Endodermal cell (in vitro differentiated cells): ENCODE data around the gene CBX8. TPM values are rescaled to one million over a fixed set of nuclear protein-coding genes. Genes with fewer than 3 reads are reported as not detected.

Source experiments
- DNase-seq: peaks from one replicate; pipeline ENCODE4 v3.0.0-alpha.2; 2017
- H3K27ac ChIP-seq: 2 replicates; pipeline ENCODE4 v1.5.1; 2013; ENCODE audit warnings: mild to moderate bottlenecking, low read depth, low read length, moderate library complexity
- H3K27me3 ChIP-seq: 2 replicates; pipeline ENCODE4 v1.6.1; 2013; ENCODE audit warnings: mild to moderate bottlenecking, low read length, moderate library complexity; ENCODE audit not compliant: insufficient read depth, control insufficient read depth, poor library complexity, severe bottlenecking
- H3K36me3 ChIP-seq: 2 replicates; pipeline ENCODE4 v1.7.0; 2013; ENCODE audit warnings: mild to moderate bottlenecking, low read length, moderate library complexity; ENCODE audit not compliant: control insufficient read depth, insufficient read depth
- H3K4me1 ChIP-seq: one replicate; pipeline ENCODE4 v1.7.0; 2013; ENCODE audit warnings: low read length; ENCODE audit not compliant: control insufficient read depth, insufficient read depth
- H3K4me3 ChIP-seq: 2 replicates; pipeline ENCODE4 v1.5.1; 2013; ENCODE audit warnings: mild to moderate bottlenecking, low read length, moderate library complexity
- H3K9ac ChIP-seq: 2 replicates; pipeline ENCODE4 v1.6.1; 2013; ENCODE audit warnings: mild to moderate bottlenecking, low read length, moderate library complexity; ENCODE audit not compliant: poor library complexity, severe bottlenecking; ENCODE audit errors: extremely low read depth
- H3K9me3 ChIP-seq: 2 replicates; pipeline ENCODE4 v1.6.1; 2013; ENCODE audit warnings: mild to moderate bottlenecking, low read length, moderate library complexity; ENCODE audit not compliant: control insufficient read depth
- H3K27ac Mint-ChIP-seq: 2 replicates; pipeline ENCODE4 v1.8.0; 2020; ENCODE audit warnings: mixed read lengths
- H3K27me3 Mint-ChIP-seq: 2 replicates; pipeline ENCODE4 v1.8.0; 2021; ENCODE audit warnings: mild to moderate bottlenecking, mixed read lengths; ENCODE audit not compliant: insufficient read depth
- H3K36me3 Mint-ChIP-seq: 2 replicates; pipeline ENCODE4 v1.8.0; 2020; ENCODE audit warnings: low read depth, mixed read lengths
- H3K4me1 Mint-ChIP-seq: 2 replicates; pipeline ENCODE4 v1.8.0; 2020; ENCODE audit warnings: mixed read lengths
- H3K4me3 Mint-ChIP-seq: 2 replicates; pipeline ENCODE4 v1.8.0; 2020; ENCODE audit warnings: mild to moderate bottlenecking, moderate library complexity, mixed read lengths
- H3K9me3 Mint-ChIP-seq: 2 replicates; pipeline ENCODE4 v1.8.0; 2020; ENCODE audit warnings: mild to moderate bottlenecking, mixed read lengths
- WGBS, 2 experiments: methylation state at CpG; one replicate each; pipeline versions ENCODE4 v1.1.5 to v1.1.7; 2013; ENCODE audit warnings: missing lambda C conversion rate in 2 of 2, mixed read lengths in 1 of 2; ENCODE audit not compliant: insufficient coverage in 1 of 2, insufficient read length in 1 of 2; 5-methylcytosine and 5-hydroxymethylcytosine counted together
- total RNA-seq, 2 donors: library from RNA; stranded (reverse); fragmentation: NEBNext Ultra II Directional in 1 of 2; extraction: Animal tissue kit (Norgen Biotek cat#: 25700) in 1 of 2; gene quantifications; 2 replicates in 1 of 2; 3 replicates in 1 of 2; pipeline ENCODE4 v1.2.1, GENCODE V29; 2021
- TF ChIP-seq, protein P1 (sequence below): fragments of 200-600 bp; sonication (generic); conservative IDR thresholded peaks from 2 replicates; pipeline ENCODE4 v1.5.0; 2021; ENCODE audit warnings: antibody characterized with exemption, mild to moderate bottlenecking

CBX8 gene
- total RNA-seq, 2 donors from 2014 or later, result 5.4 to 5.6 TPM

DNA sequence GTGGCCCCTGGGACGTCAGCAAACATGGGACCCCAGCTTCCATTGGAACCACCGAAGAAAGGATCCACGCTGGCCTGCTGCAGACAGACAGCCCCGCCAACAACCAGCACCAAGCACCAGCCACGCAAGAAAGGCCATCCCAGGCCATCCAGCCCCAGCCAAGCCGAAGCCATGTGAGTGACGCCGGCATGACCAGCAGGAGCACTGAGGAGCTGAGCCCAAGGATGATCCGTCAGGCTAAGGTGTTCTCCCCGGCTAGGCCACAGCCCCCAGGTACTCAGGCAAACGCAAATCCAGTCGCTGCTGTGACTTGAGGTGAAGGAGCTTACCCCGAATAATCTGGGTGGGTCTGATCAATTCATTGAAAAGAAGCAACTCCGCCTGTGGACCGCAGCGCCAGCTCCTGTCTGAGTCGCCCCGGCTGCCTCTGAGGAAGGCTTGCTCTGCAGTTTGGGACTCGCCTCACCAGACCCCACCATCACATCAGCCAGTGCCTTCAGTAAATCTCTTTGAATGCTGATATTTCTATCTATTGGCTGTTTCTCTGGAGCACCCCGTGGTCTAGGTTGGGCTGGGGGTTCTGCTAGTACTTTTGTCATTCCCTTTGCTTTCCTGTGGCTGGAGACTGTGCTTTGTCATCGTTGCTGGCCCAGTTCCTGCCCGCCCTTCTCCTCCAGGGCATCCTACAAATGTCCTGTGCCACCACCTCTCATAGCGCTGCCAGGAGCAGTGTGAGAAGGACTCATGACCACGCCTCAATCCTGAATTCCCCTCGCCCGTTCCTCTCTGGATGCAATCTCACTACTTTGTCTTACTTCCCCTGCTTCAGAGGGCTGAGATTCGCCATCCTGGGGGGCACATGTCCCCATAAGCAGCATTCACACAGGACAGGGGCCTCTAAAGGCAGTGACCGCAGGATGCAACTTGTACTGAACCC lies 27.0 kb downstream of the CBX8 start:
- no peak overlapping the region for H3K27ac Mint-ChIP-seq
- no peak overlapping the region for H3K4me3 Mint-ChIP-seq
- no peaks in the 10 kb centered on the region for H3K9me3 ChIP-seq
- no peak overlapping the region for H3K9ac ChIP-seq
- peaks cover 3% of the 10 kb centered on the region for H3K4me1 Mint-ChIP-seq
- TF ChIP-seq, protein P1, sequence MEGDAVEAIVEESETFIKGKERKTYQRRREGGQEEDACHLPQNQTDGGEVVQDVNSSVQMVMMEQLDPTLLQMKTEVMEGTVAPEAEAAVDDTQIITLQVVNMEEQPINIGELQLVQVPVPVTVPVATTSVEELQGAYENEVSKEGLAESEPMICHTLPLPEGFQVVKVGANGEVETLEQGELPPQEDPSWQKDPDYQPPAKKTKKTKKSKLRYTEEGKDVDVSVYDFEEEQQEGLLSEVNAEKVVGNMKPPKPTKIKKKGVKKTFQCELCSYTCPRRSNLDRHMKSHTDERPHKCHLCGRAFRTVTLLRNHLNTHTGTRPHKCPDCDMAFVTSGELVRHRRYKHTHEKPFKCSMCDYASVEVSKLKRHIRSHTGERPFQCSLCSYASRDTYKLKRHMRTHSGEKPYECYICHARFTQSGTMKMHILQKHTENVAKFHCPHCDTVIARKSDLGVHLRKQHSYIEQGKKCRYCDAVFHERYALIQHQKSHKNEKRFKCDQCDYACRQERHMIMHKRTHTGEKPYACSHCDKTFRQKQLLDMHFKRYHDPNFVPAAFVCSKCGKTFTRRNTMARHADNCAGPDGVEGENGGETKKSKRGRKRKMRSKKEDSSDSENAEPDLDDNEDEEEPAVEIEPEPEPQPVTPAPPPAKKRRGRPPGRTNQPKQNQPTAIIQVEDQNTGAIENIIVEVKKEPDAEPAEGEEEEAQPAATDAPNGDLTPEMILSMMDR, result no peak
- peaks cover 1% of the 10 kb centered on the region for H3K9me3 Mint-ChIP-seq
- no peak overlapping the region for H3K27ac ChIP-seq
- H3K4me1 ChIP-seq, result no peaks in the 10 kb centered on the region
- peaks cover 7% of the 10 kb centered on the region for H3K27me3 Mint-ChIP-seq
- H3K27me3 ChIP-seq, result no peaks in the 10 kb centered on the region
- H3K4me3 ChIP-seq, result no peak overlapping the region
- no peak for DNase-seq
- no peaks in the 10 kb centered on the region for H3K36me3 Mint-ChIP-seq
- H3K36me3 ChIP-seq, result no peaks in the 10 kb centered on the region
- 92 to 94% methylated on average over 24 to 28 of the region's 28 CpGs for WGBS, 2 experiments

DNA sequence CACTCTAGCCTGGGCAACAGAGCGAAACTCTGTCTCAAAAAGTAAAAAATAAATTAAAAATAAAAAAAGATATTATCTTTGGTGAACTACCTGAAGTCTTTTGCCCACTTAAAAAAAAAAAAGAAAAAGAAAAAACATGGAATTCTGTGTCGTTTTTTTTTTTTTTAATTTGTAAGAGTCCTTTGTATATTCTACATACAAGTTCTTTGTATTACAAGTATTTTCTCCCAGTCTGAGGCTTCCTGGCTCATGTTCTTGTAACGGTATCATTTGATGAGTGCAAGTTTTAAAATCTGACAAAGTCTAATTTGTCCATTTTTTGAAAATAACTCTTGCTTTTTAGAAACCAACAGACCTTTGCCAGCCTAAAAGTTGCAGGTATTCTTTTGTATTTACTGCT lies 31.2 kb downstream of the CBX8 start:
- H3K27me3 ChIP-seq, result no peaks in the 10 kb centered on the region
- no peak overlapping the region for H3K9ac ChIP-seq
- H3K27me3 Mint-ChIP-seq, result peaks cover 4% of the 10 kb centered on the region
- no peak overlapping the region for H3K4me3 ChIP-seq
- H3K36me3 ChIP-seq, result no peaks in the 10 kb centered on the region
- no peak overlapping the region for H3K27ac ChIP-seq
- DNase-seq, result no peak
- TF ChIP-seq, protein P1, result no peak
- H3K9me3 ChIP-seq, result no peaks in the 10 kb centered on the region
- peaks cover 1% of the 10 kb centered on the region for H3K9me3 Mint-ChIP-seq
- H3K27ac Mint-ChIP-seq, result no peak overlapping the region
- H3K4me1 Mint-ChIP-seq, result no peaks in the 10 kb centered on the region
- H3K4me3 Mint-ChIP-seq, result no peak overlapping the region
- 100% methylated on average over 1 of the region's 3 CpGs for WGBS, 2 experiments
- H3K36me3 Mint-ChIP-seq, result no peaks in the 10 kb centered on the region
- no peaks in the 10 kb centered on the region for H3K4me1 ChIP-seq

DNA sequence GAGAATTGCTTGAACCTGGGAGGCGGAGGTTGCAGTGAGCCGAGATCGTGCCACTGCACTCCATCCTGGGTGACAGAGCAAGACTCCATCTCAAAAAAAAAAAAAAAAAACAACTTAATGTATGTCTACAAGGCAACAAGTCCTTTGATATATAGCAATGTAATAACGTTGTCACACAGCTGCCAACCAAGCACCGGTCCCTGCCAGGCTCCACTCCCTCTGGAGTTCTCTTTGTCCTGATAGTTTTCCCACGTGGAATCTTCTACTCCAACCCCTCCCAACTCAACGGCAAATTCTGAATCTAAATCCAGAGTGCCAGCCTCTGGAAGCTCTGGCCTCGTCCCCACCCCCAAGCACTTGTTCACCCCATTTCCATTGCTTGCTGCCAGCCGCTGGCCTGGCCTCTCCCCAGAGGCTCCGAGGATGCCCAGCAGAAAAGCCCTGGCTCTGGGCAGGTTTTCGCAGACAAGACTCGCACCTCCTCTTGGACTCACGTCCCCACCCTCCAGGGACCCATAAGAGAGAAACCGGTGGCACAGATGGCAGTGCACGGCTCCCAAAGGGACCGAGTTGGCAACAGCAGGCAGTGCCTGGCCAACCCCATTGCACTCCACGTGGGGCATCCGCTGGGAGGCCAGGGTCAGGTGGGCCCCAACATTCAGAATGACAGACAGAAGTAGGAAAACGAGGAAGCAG lies 34.8 kb downstream of the CBX8 start:
- TF ChIP-seq, protein P1, result no peak
- 91 to 92% methylated on average over 12 to 16 of the region's 19 CpGs for WGBS, 2 experiments

More for the DNA sequence above, 34.8 kb downstream of the CBX8 start:
- H3K4me3 ChIP-seq, result no peak overlapping the region
- Mint-ChIP-seq H3K27ac (no peak overlapping the region), H3K36me3 (no peaks in the 10 kb centered on the region), H3K9me3 (no peaks in the 10 kb centered on the region), H3K27me3 (peaks cover 2% of the 10 kb centered on the region), H3K4me1 (no peaks in the 10 kb centered on the region), H3K4me3 (no peak overlapping the region)
- no peaks in the 10 kb centered on the region for H3K4me1 ChIP-seq
- no peaks in the 10 kb centered on the region for H3K9me3 ChIP-seq
- no peaks in the 10 kb centered on the region for H3K36me3 ChIP-seq
- H3K27me3 ChIP-seq, result no peaks in the 10 kb centered on the region
- H3K27ac ChIP-seq, result no peak overlapping the region
- no peak overlapping the region for H3K9ac ChIP-seq
- no peak for DNase-seq
